Hepatocyte (in vitro differentiated cells): ENCODE results near the gene SLC35G6. TPM values are rescaled to one million over a fixed set of nuclear protein-coding genes. Genes with fewer than 3 reads are reported as not detected.

Experiments used
- DNase-seq: peaks from one replicate; pipeline ENCODE4 v3.0.0-alpha.2; 2016; ENCODE audit warnings: low spot score
- H2AFZ ChIP-seq: fragments of 200-600 bp; sonication (generic); 2 replicates; pipeline ENCODE4 v1.6.0; 2016; ENCODE audit warnings: antibody characterized with exemption, mild to moderate bottlenecking
- H3K27ac ChIP-seq: fragments of 200-600 bp; sonication (generic); 2 replicates; pipeline ENCODE4 v1.5.1; 2016; ENCODE audit warnings: mild to moderate bottlenecking
- H3K27me3 ChIP-seq: fragments of 200-600 bp; sonication (generic); 2 replicates; pipeline ENCODE4 v1.6.1; 2016
- H3K36me3 ChIP-seq: fragments of 200-600 bp; sonication (generic); replicated peaks from 2 replicates; pipeline ENCODE4 v1.5.1; 2016; ENCODE audit warnings: low read depth; ENCODE audit not compliant: insufficient read depth
- H3K4me1 ChIP-seq: fragments of 200-600 bp; sonication (generic); 2 replicates; pipeline ENCODE4 v1.5.1; 2016; ENCODE audit warnings: mild to moderate bottlenecking, moderate library complexity; ENCODE audit not compliant: insufficient read depth
- H3K4me2 ChIP-seq: fragments of 200-600 bp; sonication (generic); 2 replicates; pipeline ENCODE4 v1.6.0; 2016
- H3K4me3 ChIP-seq: fragments of 200-600 bp; sonication (generic); 2 replicates; pipeline ENCODE4 v1.5.1; 2016; ENCODE audit warnings: mild to moderate bottlenecking
- H3K79me2 ChIP-seq: fragments of 200-600 bp; sonication (generic); 2 replicates; pipeline ENCODE4 v1.6.0; 2017; ENCODE audit warnings: mild to moderate bottlenecking
- H3K9me2 ChIP-seq: fragments of 200-600 bp; sonication (generic); replicated peaks from 2 replicates; pipeline ENCODE4 v1.6.0; 2017; ENCODE audit warnings: mild to moderate bottlenecking; ENCODE audit not compliant: insufficient read depth
- H3K9me3 ChIP-seq: fragments of 200-600 bp; sonication (generic); 2 replicates; pipeline ENCODE4 v1.5.1; 2016; ENCODE audit warnings: low read depth, mild to moderate bottlenecking
- H4K20me1 ChIP-seq: fragments of 200-600 bp; sonication (generic); 2 replicates; pipeline ENCODE4 v1.6.0; 2016; ENCODE audit warnings: mild to moderate bottlenecking; ENCODE audit not compliant: insufficient read depth, poor library complexity, severe bottlenecking
- EZH2 ChIP-seq: fragments of 200-600 bp; sonication (generic); IDR thresholded peaks from 2 replicates; pipeline ENCODE4 v1.6.1; 2016; ENCODE audit warnings: antibody characterized with exemption, mild to moderate bottlenecking, borderline replicate concordance
- EZH2phosphoT487 ChIP-seq: fragments of 200-600 bp; sonication (generic); IDR thresholded peaks from one replicate; pipeline ENCODE4 v1.6.1; 2018; ENCODE audit warnings: antibody characterized with exemption, mild to moderate bottlenecking, low read depth, moderate library complexity; ENCODE audit not compliant: unreplicated experiment, severe bottlenecking
- WGBS: methylation state at CpG from one replicate; pipeline ENCODE4 v1.1.6; 2016; ENCODE audit warnings: low lambda C conversion rate; ENCODE audit errors: missing lambda C conversion rate; 5-methylcytosine and 5-hydroxymethylcytosine counted together
- polyA plus RNA-seq: library from polyadenylated mRNA; unstranded; fragments of >200 nt; fragmentation: Nextera tagmentation; extraction: Ambion mirVana; gene quantifications from 2 replicates; pipeline ENCODE4 v1.2.1, GENCODE V29; 2016
- total RNA-seq: library from RNA; depleted of rRNA; stranded (reverse); fragments of >200 nt; gene quantifications from 2 replicates; pipeline ENCODE4 v1.2.3, GENCODE V29; 2014
- TF ChIP-seq, protein P1 (sequence below): fragments of 200-600 bp; sonication (generic); IDR thresholded peaks from 2 replicates; pipeline ENCODE4 v1.5.1; 2016; ENCODE audit warnings: antibody characterized with exemption, mild to moderate bottlenecking; ENCODE audit not compliant: poor library complexity

The SLC35G6 gene
- total and polyA plus RNA-seq, 2 experiments from 2014 or later: 0.30 TPM; not detected in 1

DNA sequence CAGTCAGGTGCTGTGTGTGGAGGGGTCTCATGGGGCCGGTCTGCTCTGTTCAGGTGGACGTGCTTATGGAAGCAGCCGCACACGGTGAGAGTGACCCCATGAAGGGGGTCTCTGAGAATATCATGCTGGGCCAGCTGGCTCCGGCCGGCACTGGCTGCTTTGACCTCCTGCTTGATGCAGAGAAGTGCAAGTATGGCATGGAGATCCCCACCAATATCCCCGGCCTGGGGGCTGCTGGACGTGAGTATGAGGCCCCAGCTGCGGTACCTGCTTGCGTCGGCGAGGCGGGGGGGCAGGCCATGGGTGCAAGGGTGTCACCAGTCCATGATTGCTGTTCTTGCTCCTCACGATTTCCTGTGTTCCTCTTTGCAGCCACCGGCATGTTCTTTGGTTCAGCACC is 30.9 kb downstream of the SLC35G6 start:
- no peak overlapping the region for H3K27ac ChIP-seq
- no peaks in the 10 kb centered on the region for H3K79me2 ChIP-seq
- no peak overlapping the region for H3K4me3 ChIP-seq
- no peaks in the 10 kb centered on the region for H3K36me3 ChIP-seq
- DNase-seq: no peak
- H3K9me2 ChIP-seq: no peaks in the 10 kb centered on the region
- H3K4me2 ChIP-seq: no peak overlapping the region
- H3K9me3 ChIP-seq: no peaks in the 10 kb centered on the region
- no peaks in the 10 kb centered on the region for H3K27me3 ChIP-seq
- no peaks in the 10 kb centered on the region for H3K4me1 ChIP-seq
- 97% methylated on average over 15 of the region's 15 CpGs for WGBS
- no peak for TF ChIP-seq EZH2
- TF ChIP-seq EZH2phosphoT487: no peak
- TF ChIP-seq, protein P1, sequence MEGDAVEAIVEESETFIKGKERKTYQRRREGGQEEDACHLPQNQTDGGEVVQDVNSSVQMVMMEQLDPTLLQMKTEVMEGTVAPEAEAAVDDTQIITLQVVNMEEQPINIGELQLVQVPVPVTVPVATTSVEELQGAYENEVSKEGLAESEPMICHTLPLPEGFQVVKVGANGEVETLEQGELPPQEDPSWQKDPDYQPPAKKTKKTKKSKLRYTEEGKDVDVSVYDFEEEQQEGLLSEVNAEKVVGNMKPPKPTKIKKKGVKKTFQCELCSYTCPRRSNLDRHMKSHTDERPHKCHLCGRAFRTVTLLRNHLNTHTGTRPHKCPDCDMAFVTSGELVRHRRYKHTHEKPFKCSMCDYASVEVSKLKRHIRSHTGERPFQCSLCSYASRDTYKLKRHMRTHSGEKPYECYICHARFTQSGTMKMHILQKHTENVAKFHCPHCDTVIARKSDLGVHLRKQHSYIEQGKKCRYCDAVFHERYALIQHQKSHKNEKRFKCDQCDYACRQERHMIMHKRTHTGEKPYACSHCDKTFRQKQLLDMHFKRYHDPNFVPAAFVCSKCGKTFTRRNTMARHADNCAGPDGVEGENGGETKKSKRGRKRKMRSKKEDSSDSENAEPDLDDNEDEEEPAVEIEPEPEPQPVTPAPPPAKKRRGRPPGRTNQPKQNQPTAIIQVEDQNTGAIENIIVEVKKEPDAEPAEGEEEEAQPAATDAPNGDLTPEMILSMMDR: no peak
- H2AFZ ChIP-seq: no peak overlapping the region
- no peaks in the 10 kb centered on the region for H4K20me1 ChIP-seq

- Histone ChIP-seq H3K79me2 (no peaks in the 10 kb centered on the region), H3K27ac (no peak overlapping the region), H3K4me3 (no peak overlapping the region), H3K4me2 (no peak overlapping the region), H3K36me3 (no peaks in the 10 kb centered on the region), H3K4me1 (no peaks in the 10 kb centered on the region), H3K9me3 (no peaks in the 10 kb centered on the region), H3K9me2 (no peaks in the 10 kb centered on the region), H2AFZ (no peak overlapping the region), H4K20me1 (no peaks in the 10 kb centered on the region), H3K27me3 (no peaks in the 10 kb centered on the region)
- TF ChIP-seq EZH2phosphoT487 (no peak), EZH2 (no peak)
- TF ChIP-seq, protein P1: no peak
- DNase-seq: no peak
- 95% methylated on average over 20 of the region's 20 CpGs for WGBS
These were observed 31.7 kb downstream of the SLC35G6 start for GRCh38 chr17:7512824-7513540.

- Histone ChIP-seq H3K79me2 (no peaks in the 10 kb centered on the region), H3K36me3 (no peaks in the 10 kb centered on the region), H3K27me3 (no peaks in the 10 kb centered on the region), H3K9me3 (no peaks in the 10 kb centered on the region), H4K20me1 (no peaks in the 10 kb centered on the region), H3K4me1 (no peaks in the 10 kb centered on the region), H3K4me2 (no peak overlapping the region), H3K4me3 (no peak overlapping the region), H3K9me2 (no peaks in the 10 kb centered on the region), H2AFZ (no peak overlapping the region), H3K27ac (no peak overlapping the region)
- DNase-seq: no peak
- 87% methylated on average over 15 of the region's 17 CpGs for WGBS
- TF ChIP-seq, protein P1: no peak
- TF ChIP-seq EZH2 (no peak), EZH2phosphoT487 (no peak)
These were observed 32.7 kb downstream of the SLC35G6 start for GRCh38 chr17:7513850-7514419.
